A204.1 (cell line): Measurements from ENCODE around the gene KCNIP3.
"Not testable (repeated sequence)": the region's sequence is repeated elsewhere in the genome, so short reads cannot be mapped to it uniquely, and the experiment has no call there.

ENCODE experiments used
- FAIRE-seq: peaks from 2 replicates; lab custom pipeline; 2012; peaks lifted over from hg19 to GRCh38; lab: Jason Lieb, UNC

KCNIP3 gene

DNA sequence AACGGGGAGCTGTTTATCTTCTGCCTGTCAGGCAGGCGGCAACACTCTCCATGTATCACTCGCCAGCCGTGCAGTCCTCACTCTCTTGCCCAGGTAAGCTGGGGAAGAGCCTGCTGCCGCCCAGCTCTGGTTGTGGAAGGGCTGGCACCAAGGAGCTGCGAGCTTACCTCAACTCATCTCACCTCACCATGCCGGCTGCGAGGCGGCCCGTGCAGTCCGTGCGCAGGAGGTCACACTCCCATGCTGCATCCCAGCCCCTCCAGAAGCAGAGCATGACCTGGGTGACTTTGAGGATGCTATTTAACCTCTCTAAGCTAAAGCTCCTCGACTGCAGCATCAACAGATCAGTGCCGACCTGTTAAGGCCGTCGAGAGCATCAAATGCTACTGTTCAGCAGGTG lies 118.4 kb downstream of the KCNIP3 start:
- not testable (repeated sequence) for FAIRE-seq

DNA sequence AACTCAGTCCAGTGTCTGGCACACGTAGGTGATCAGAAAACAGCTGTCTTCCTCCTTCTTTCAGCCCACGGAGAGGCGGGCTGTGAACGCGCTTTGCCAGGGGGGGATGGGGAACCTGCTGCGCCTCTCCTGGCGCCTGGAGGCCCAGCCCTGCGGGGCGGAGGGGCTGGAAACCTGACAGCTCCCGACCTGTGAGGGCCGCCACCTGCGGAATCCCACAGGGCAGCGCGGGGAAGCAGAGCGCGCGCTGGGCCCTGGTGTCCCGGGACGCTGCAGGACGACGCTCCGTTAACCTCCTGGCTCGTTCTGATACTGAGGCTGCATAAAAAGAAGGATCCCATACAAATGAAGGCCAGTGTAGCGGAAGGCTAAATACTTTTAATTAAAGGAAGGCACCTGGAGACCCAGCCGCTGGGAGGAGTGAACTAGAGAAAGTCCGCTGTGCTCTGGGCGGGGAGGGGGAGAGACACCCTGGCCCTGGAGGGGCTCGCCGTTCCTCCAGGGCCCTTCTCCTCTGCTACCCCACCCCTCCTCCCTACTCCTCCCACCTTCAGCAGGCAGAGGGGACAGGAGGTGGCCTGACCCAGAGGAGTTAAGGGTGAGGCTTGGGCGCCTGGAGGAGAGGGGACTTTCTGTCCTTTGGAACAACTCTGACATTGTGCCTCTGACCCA lies 130.2 kb downstream of the KCNIP3 start:
- not testable (repeated sequence) for FAIRE-seq

DNA sequence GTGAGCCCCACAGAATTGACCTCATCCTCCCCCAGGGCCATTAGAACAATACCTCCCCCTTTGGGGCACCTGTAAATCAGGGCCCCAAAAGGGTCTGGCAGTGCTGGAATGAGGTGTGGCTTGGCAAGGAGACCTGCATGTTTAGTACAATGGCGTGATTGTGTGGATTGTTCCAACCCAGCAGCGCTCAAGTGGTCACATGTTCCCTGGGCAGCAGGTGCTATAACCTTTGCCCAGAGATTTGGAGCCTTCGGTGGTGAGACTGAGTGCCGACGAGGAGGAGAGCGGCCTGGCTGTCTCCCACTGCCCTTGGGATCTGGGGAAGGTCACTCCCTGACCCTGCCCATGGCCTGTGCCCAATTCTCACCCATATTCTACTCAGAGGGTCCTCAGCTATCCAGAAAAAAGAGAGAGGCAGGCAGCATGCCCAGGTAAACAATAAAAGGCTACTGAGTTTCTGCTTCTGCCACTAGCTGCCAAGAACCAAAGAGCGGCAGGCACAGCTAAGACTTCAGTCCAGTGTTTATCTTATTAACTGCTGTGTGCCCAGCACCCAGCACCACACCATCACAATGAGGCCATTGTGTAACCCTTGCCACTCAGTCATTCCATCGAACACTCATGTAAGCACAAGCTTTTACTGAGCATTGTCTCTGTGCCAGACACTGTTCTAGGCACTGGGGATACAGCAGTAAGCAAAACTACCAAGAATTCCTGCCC lies 132.8 kb downstream of the KCNIP3 start:
- not testable (repeated sequence) for FAIRE-seq

DNA sequence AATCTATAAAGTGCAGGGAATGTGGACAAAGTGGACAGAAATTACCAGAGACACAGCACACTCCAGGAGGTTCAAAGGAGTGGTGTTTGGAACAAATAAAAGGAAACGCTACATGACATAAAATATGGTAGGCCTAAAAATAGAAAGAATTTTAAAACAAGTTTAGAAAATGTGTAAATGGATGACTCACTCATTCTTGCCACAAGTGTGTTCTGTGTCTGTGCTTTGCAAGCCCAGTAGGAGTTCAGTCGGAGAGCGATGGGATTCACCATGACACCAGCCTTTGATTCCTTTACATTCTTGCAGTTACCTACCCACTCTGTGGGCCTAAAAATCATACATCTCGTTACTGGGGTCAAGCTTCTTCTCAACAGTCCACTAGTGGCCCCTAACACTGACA lies 136.2 kb downstream of the KCNIP3 start:
- FAIRE-seq: not testable (repeated sequence)

DNA sequence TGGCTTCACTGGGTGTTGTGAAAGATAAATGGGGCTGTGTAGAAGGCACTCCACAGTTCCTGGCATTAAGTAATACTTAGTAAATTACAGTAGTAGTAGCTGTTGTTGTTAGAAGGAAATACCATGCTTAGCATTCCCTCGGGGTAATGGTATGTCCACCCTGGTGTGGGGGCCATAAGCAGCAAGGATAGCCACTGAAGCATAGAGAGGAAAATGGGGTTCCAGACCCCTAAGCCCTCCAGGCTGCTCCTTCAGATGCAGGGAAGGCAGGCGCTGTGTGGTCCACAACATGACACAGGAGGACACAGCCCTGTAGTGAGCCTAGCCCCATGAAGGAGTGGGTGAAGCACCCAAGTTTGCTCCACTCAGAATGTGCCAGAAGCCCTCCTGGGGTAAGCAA lies 136.8 kb downstream of the KCNIP3 start:
- FAIRE-seq: not testable (repeated sequence)

DNA sequence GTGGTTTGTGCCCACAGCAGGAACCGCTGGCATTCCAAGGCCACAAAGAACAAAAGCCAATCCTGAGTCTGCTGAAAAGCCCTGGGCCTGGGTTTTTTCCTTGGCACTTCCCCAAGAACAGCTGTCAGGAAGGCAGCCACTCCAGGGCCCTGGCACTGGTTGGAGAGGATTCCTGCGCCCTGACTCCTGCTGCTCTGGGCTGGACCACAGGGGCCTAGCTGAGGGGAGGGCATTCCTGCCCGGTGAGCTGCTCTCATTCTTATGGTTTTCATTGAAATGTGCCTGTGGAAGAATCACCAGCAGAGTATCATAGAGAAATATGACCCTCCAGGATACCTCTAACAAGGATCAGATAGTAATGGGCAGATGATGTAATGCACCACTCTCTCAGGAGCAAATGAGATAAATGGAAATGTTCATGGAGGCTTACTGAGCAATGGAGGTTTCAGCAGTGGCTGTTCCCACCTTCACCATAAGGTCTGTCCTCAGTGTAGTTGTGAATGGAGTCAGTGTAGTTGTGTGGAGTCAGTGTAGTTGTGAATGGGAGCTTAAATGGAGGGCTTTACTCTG lies 137.4 kb downstream of the KCNIP3 start:
- not testable (repeated sequence) for FAIRE-seq

DNA sequence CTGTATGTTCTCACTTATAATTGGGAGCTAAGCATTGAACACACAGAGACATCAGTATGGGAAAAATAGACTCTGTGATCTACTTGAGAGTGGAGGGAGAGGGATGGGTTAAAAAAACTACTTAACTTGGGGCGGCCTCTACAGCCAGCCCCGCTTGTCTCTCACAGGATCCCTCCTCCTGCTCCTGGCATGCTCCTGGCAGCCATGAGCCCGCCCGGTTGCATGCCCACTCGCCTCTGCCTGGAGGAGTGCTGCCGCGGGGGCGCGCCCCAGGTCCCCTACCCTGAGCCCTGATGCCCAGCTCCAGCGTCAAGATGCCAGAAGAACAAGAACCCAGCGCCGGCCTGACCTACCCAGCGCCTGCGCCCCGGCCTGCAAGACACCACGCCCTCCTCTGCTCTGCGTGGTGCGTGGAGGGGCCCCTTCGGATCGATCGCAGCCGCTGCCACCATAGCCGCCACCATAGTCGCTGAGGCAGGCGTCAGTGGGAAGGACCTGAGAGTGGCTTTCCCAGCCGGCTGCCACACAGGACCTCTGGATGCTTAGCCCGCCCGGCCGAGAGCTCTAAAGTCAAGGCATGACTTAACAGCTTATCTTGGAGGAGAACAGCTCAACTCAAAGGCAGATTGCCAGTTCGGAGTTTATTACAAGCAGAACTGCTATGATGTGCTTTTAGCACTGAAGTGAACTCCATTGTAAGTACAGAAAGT lies 138.2 kb downstream of the KCNIP3 start:
- FAIRE-seq: not testable (repeated sequence)
